Measurements from ENCODE around the gene CDC123.
"Not testable (repeated sequence)": the region's sequence is repeated elsewhere in the genome, so short reads cannot be mapped to it uniquely, and the experiment has no call there.

CDC123 gene
- total RNA-seq, result 50.7 to 80.8 (median 64.8) reads per million in 4 experiments

- DNase-seq, result peak; percentile 68
Measured at GRCh38 chr10:12195603-12196506, at the start of gene CDC123, which contains the start of gene NUDT5. TSS of gene CDC123 (plus strand) at chr10:12196188. CDS start at chr10:12196246, 58 bp downstream. TSS of gene NUDT5 (minus strand) at chr10:12195891. CDS start at chr10:12186291, 9,600 bp downstream.

- DNase-seq, result no peak
Measured at GRCh38 chr10:12150163-12150562, 45.8 kb upstream of the CDC123 start.

GRCh38 chr10:12154516-12154915 lies 41.5 kb upstream of the CDC123 start:
- no peak for DNase-seq

- no peak for DNase-seq
Measured at GRCh38 chr10:12156367-12157123, 39.4 kb upstream of the CDC123 start.

GRCh38 chr10:12158111-12158510 lies 37.9 kb upstream of the CDC123 start:
- DNase-seq, result no peak

GRCh38 chr10:12160664-12161063 lies 35.3 kb upstream of the CDC123 start:
- DNase-seq, result no peak

GRCh38 chr10:12162927-12163326 lies 33.1 kb upstream of the CDC123 start:
- no peak for DNase-seq

GRCh38 chr10:12164085-12164484 lies 31.9 kb upstream of the CDC123 start:
- no peak for DNase-seq

- no peak for DNase-seq
Measured at GRCh38 chr10:12165036-12165435, 31.0 kb upstream of the CDC123 start.

- no peak for DNase-seq
Measured at GRCh38 chr10:12165999-12166775, 29.8 kb upstream of the CDC123 start.

GRCh38 chr10:12171512-12171911 lies 24.5 kb upstream of the CDC123 start:
- not testable (repeated sequence) for DNase-seq

- no peak for DNase-seq
Measured at GRCh38 chr10:12177642-12178041, 18.3 kb upstream of the CDC123 start.

GRCh38 chr10:12179606-12180170 lies 16.3 kb upstream of the CDC123 start:
- no peak for DNase-seq

GRCh38 chr10:12180221-12180974 lies 15.6 kb upstream of the CDC123 start:
- DNase-seq, result no peak

GRCh38 chr10:12181065-12181775 lies 14.8 kb upstream of the CDC123 start:
- no peak for DNase-seq

GRCh38 chr10:12184165-12184564 lies 11.8 kb upstream of the CDC123 start:
- DNase-seq, result no peak

GRCh38 chr10:12186323-12186722 lies 9.7 kb upstream of the CDC123 start:
- DNase-seq, result no peak

- no peak for DNase-seq
Measured at GRCh38 chr10:12187321-12187905, 8.6 kb upstream of the CDC123 start.

GRCh38 chr10:12188656-12189055 lies 7.3 kb upstream of the CDC123 start:
- DNase-seq, result no peak

- DNase-seq, result no peak
Measured at GRCh38 chr10:12189426-12189825, 6.6 kb upstream of the CDC123 start.

- no peak for DNase-seq
Measured at GRCh38 chr10:12191715-12192114, 4.3 kb upstream of the CDC123 start.
